ENCODE measurements around the gene LRP1B.

DNA sequence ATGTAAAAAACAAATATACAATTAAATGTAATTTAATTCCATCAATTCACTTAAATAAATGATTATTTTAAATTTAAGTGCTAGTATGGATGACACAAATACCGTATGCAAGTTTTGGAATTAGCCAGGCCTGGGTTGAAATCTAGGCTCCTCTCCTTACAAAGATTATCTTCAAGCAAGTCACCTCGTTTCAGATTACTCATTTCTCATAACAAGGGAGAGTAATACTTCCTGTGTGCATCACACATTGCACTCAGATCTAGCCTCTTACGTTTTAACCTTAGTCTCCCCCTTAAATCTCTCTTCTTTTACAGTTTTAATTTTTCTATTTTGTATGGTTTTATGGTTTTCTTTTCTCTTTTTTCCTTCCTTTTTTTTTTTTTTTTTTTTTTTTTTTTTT lies 1874.7 kb downstream of the LRP1B start:
- TF ChIP-seq, protein P1, sequence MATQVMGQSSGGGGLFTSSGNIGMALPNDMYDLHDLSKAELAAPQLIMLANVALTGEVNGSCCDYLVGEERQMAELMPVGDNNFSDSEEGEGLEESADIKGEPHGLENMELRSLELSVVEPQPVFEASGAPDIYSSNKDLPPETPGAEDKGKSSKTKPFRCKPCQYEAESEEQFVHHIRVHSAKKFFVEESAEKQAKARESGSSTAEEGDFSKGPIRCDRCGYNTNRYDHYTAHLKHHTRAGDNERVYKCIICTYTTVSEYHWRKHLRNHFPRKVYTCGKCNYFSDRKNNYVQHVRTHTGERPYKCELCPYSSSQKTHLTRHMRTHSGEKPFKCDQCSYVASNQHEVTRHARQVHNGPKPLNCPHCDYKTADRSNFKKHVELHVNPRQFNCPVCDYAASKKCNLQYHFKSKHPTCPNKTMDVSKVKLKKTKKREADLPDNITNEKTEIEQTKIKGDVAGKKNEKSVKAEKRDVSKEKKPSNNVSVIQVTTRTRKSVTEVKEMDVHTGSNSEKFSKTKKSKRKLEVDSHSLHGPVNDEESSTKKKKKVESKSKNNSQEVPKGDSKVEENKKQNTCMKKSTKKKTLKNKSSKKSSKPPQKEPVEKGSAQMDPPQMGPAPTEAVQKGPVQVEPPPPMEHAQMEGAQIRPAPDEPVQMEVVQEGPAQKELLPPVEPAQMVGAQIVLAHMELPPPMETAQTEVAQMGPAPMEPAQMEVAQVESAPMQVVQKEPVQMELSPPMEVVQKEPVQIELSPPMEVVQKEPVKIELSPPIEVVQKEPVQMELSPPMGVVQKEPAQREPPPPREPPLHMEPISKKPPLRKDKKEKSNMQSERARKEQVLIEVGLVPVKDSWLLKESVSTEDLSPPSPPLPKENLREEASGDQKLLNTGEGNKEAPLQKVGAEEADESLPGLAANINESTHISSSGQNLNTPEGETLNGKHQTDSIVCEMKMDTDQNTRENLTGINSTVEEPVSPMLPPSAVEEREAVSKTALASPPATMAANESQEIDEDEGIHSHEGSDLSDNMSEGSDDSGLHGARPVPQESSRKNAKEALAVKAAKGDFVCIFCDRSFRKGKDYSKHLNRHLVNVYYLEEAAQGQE (IDR thresholded peaks at IDR 0.05; ENCODE audit: low read depth), result no peak
- TF ChIP-seq TEAD4 (IDR thresholded peaks at IDR 0.05) (no peak), NFIC (IDR thresholded peaks at IDR 0.05) (no peak), TAF1 (IDR thresholded peaks at IDR 0.05; ENCODE audit: low read depth) (no peak), TCF12 (IDR thresholded peaks at IDR 0.05; ENCODE audit: low read depth) (no peak), CEBPB (IDR thresholded peaks at IDR 0.05) (no peak), RAD21 (IDR thresholded peaks at IDR 0.05; ENCODE audit: low read depth) (no peak), EP300 (IDR thresholded peaks at IDR 0.05; ENCODE audit: borderline replicate concordance) (no peak), YY1 (IDR thresholded peaks at IDR 0.05; ENCODE audit: low read depth) (no peak)
- TF ChIP-seq, protein P2, sequence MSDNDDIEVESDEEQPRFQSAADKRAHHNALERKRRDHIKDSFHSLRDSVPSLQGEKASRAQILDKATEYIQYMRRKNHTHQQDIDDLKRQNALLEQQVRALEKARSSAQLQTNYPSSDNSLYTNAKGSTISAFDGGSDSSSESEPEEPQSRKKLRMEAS (IDR thresholded peaks at IDR 0.05), result no peak

Data from Ishikawa (cell line).